EL (cell line): ENCODE measurements around the gene EFL1.

Experiments
- DNase-seq: peaks from one replicate; pipeline ENCODE4 v3.0.0-alpha.2; 2016

The EFL1 gene

GRCh38 chr15:82114660-82115059 lies 147.9 kb downstream of the EFL1 start:
- no peak for DNase-seq

GRCh38 chr15:82113106-82113715 lies 149.3 kb downstream of the EFL1 start:
- no peak for DNase-seq

- DNase-seq = peak; percentile 57
Measured at GRCh38 chr15:82111918-82112317, 150.6 kb downstream of the EFL1 start.

GRCh38 chr15:82110144-82110543 lies 152.4 kb downstream of the EFL1 start:
- no peak for DNase-seq

GRCh38 chr15:82108489-82109078 lies 153.9 kb downstream of the EFL1 start:
- peak; percentile 61 for DNase-seq

GRCh38 chr15:82106679-82107078 lies 155.9 kb downstream of the EFL1 start:
- DNase-seq = no peak

GRCh38 chr15:82105451-82106215 lies 156.9 kb downstream of the EFL1 start:
- peak; percentile 91 for DNase-seq

- DNase-seq = no peak
Measured at GRCh38 chr15:82103468-82103867, 159.1 kb downstream of the EFL1 start.

- DNase-seq = no peak
Measured at GRCh38 chr15:82100111-82100929, 162.2 kb downstream of the EFL1 start.

GRCh38 chr15:82098674-82099073 lies 163.9 kb downstream of the EFL1 start:
- DNase-seq = no peak

- no peak for DNase-seq
Measured at GRCh38 chr15:82095803-82096202, 166.7 kb downstream of the EFL1 start.

GRCh38 chr15:82093774-82094211 lies 168.7 kb downstream of the EFL1 start:
- DNase-seq = peak; percentile 95

- no peak for DNase-seq
Measured at GRCh38 chr15:82093325-82093724, 169.2 kb downstream of the EFL1 start.

GRCh38 chr15:82091636-82092140 lies 170.8 kb downstream of the EFL1 start:
- DNase-seq = no peak

- no peak for DNase-seq
Measured at GRCh38 chr15:82086243-82086995, 176.1 kb downstream of the EFL1 start.

GRCh38 chr15:82081914-82082762 lies 180.4 kb downstream of the EFL1 start:
- peak; percentile 94 for DNase-seq

GRCh38 chr15:82080774-82081173 lies 181.8 kb downstream of the EFL1 start:
- DNase-seq = no peak
